Neural progenitor cell (in vitro differentiated cells): ENCODE results near the gene CNEP1R1. TPM values are rescaled to one million over a fixed set of nuclear protein-coding genes. Genes with fewer than 3 reads are reported as not detected.

Experiments used
- DNase-seq: peaks from one replicate; pipeline ENCODE4 v3.0.0-alpha.2; 2016; ENCODE audit warnings: low spot score
- H2AFZ ChIP-seq: fragments of 200-600 bp; sonication (generic); replicated peaks from 2 replicates; pipeline ENCODE4 v1.6.1; 2016; ENCODE audit warnings: antibody characterized with exemption
- H3F3A ChIP-seq: fragments of 200-600 bp; sonication (generic); 2 replicates; pipeline ENCODE4 v1.6.1; 2016; ENCODE audit warnings: antibody characterized with exemption, low read depth
- H3K27ac ChIP-seq: fragments of 200-600 bp; sonication (generic); 2 replicates; pipeline ENCODE4 v1.5.1; 2016; ENCODE audit warnings: mild to moderate bottlenecking
- H3K27me3 ChIP-seq: fragments of 200-600 bp; sonication (generic); 2 replicates; pipeline ENCODE4 v1.6.1; 2016; ENCODE audit warnings: mild to moderate bottlenecking, moderate library complexity
- H3K36me3 ChIP-seq: fragments of 200-600 bp; sonication (generic); 2 replicates; pipeline ENCODE4 v1.5.1; 2016
- H3K4me1 ChIP-seq: fragments of 200-600 bp; sonication (generic); 2 replicates; pipeline ENCODE4 v1.6.1; 2016; ENCODE audit warnings: mixed run types
- H3K4me2 ChIP-seq: fragments of 200-600 bp; sonication (generic); 2 replicates; pipeline ENCODE4 v1.6.1; 2016
- H3K4me3 ChIP-seq: fragments of 200-600 bp; sonication (generic); 2 replicates; pipeline ENCODE4 v1.5.1; 2016
- H3K79me2 ChIP-seq: fragments of 200-600 bp; sonication (generic); 2 replicates; pipeline ENCODE4 v1.6.1; 2016; ENCODE audit warnings: low read depth
- H3K9ac ChIP-seq: fragments of 200-600 bp; sonication (generic); 2 replicates; pipeline ENCODE4 v1.6.1; 2016
- H3K9me3 ChIP-seq: fragments of 200-600 bp; sonication (generic); 2 replicates; pipeline ENCODE4 v1.5.1; 2016; ENCODE audit warnings: low read depth
- H4K20me1 ChIP-seq: fragments of 200-600 bp; sonication (generic); 2 replicates; pipeline ENCODE4 v1.6.1; 2016; ENCODE audit warnings: low read depth
- H3K27ac Mint-ChIP-seq: 3 replicates; pipeline ENCODE4 v1.8.0; 2021; ENCODE audit warnings: mixed read lengths
- H3K27me3 Mint-ChIP-seq: 2 replicates; pipeline ENCODE4 v1.8.0; 2022; ENCODE audit warnings: low read depth, mild to moderate bottlenecking, inconsistent platforms, moderate library complexity, mixed read lengths; ENCODE audit not compliant: insufficient read depth
- H3K36me3 Mint-ChIP-seq: 3 replicates; pipeline ENCODE4 v1.8.0; 2021; ENCODE audit warnings: mixed read lengths
- H3K4me1 Mint-ChIP-seq: 3 replicates; pipeline ENCODE4 v1.8.0; 2021; ENCODE audit warnings: mixed read lengths
- H3K4me3 Mint-ChIP-seq: 3 replicates; pipeline ENCODE4 v1.8.0; 2021; ENCODE audit warnings: mild to moderate bottlenecking, moderate library complexity, mixed read lengths
- H3K9me3 Mint-ChIP-seq: 3 replicates; pipeline ENCODE4 v1.8.0; 2020; ENCODE audit warnings: mixed read lengths
- EZH2 ChIP-seq: fragments of 200-600 bp; sonication (generic); IDR thresholded peaks from 2 replicates; pipeline ENCODE4 v1.6.1; 2017; ENCODE audit warnings: antibody characterized with exemption, mild to moderate bottlenecking, moderate library complexity
- EZH2phosphoT487 ChIP-seq: fragments of 200-600 bp; sonication (generic); IDR thresholded peaks from 2 replicates; pipeline ENCODE4 v1.6.1; 2017; ENCODE audit warnings: antibody characterized with exemption
- total RNA-seq: library from RNA; depleted of rRNA; stranded (reverse); fragments of >200 nt; gene quantifications from 2 replicates; pipeline ENCODE4 v1.2.3, GENCODE V29; 2015; ENCODE audit warnings: low replicate concordance
- TF ChIP-seq, protein P1 (sequence below): fragments of 200-600 bp; sonication (generic); IDR thresholded peaks from 2 replicates; pipeline ENCODE4 v1.5.1; 2017; ENCODE audit warnings: antibody characterized with exemption, mild to moderate bottlenecking

The CNEP1R1 gene
- total RNA-seq, 1 donor from 2014 or later: 52.7 TPM

DNA sequence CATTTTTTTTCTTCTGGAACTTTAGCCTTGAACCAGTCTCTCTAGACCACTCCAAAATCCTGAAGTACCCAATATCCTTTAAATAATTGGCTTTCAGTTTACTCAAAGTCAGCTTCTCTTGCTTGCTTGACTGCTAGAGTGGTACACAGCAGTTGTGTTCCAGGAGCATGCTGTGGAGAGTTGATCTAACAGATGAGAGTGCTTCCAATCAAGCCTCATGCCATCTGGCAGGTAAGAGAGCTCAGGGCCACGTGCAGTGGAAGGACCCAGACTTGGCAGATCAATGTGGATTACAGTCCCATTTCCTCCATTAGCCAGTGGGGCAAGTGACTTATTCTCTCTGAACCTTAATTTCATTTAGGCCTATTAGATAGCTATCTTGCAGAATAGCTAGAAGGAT, 15.7 kb downstream of the CNEP1R1 start:
- Histone ChIP-seq H3K4me3 (no peak overlapping the region), H3K4me2 (no peak overlapping the region), H3F3A (peaks cover 10% of the 10 kb centered on the region), H3K4me1 (no peaks in the 10 kb centered on the region), H3K36me3 (no peaks in the 10 kb centered on the region), H3K27me3 (no peaks in the 10 kb centered on the region), H4K20me1 (no peaks in the 10 kb centered on the region), H3K9me3 (no peaks in the 10 kb centered on the region), H3K27ac (no peak overlapping the region), H2AFZ (no peak overlapping the region), H3K79me2 (no peaks in the 10 kb centered on the region), H3K9ac (no peak overlapping the region)
- no peak for DNase-seq
- Mint-ChIP-seq H3K27ac (no peak overlapping the region), H3K4me3 (no peak overlapping the region), H3K9me3 (no peaks in the 10 kb centered on the region), H3K27me3 (peaks cover 6% of the 10 kb centered on the region), H3K36me3 (no peaks in the 10 kb centered on the region), H3K4me1 (peaks cover 3% of the 10 kb centered on the region)
- TF ChIP-seq, protein P1, sequence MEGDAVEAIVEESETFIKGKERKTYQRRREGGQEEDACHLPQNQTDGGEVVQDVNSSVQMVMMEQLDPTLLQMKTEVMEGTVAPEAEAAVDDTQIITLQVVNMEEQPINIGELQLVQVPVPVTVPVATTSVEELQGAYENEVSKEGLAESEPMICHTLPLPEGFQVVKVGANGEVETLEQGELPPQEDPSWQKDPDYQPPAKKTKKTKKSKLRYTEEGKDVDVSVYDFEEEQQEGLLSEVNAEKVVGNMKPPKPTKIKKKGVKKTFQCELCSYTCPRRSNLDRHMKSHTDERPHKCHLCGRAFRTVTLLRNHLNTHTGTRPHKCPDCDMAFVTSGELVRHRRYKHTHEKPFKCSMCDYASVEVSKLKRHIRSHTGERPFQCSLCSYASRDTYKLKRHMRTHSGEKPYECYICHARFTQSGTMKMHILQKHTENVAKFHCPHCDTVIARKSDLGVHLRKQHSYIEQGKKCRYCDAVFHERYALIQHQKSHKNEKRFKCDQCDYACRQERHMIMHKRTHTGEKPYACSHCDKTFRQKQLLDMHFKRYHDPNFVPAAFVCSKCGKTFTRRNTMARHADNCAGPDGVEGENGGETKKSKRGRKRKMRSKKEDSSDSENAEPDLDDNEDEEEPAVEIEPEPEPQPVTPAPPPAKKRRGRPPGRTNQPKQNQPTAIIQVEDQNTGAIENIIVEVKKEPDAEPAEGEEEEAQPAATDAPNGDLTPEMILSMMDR: no peak

DNA sequence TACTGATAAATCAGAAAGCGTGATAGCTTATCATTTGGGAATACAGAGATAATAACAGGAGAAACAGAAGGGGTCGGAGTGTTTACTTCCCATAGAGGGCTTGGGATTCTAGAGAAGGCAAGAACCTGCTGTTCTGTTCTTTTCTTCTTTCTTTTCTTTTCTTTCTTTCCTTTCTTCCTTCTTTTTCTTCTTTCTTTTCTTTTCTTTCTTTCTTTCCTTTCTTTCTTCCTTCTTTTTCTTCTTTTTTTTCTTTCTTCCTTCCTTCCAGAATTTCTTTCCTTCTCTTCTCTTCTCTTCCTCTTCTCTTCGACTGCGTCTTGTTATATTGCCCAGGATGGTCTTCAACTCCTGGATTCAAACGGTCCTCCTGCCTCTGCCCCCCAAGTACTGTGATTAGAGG, 18.3 kb downstream of the CNEP1R1 start:
- H3K4me3 ChIP-seq: no peak overlapping the region
- Mint-ChIP-seq H3K27me3 (peaks cover 13% of the 10 kb centered on the region), H3K27ac (no peak overlapping the region)

DNA sequence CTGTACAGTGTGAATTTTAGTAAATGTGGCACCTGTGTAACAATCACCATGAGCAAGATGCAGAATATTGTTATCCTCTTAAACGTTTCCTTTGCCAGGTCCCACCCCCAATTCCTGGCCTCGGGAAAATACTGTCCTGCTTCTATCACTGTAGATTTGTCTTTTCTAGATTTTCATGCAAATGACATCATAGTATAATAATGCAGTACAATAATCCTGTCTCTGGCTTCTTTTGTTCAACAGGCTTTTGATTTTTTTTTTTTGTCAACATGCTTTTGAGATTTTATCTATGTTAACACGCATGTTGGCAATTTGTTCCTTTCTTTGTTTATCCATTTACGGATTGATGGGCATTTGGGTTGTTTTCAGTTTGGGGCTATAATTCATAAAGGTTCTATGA, 20.4 kb downstream of the CNEP1R1 start:
- no peaks in the 10 kb centered on the region for H3K4me1 Mint-ChIP-seq
- no peaks in the 10 kb centered on the region for H3K9me3 Mint-ChIP-seq
- Histone ChIP-seq H3K79me2 (no peaks in the 10 kb centered on the region), H3K4me1 (no peaks in the 10 kb centered on the region), H3F3A (no peaks in the 10 kb centered on the region), H3K4me3 (no peak overlapping the region), H4K20me1 (no peaks in the 10 kb centered on the region), H3K27me3 (no peaks in the 10 kb centered on the region), H2AFZ (no peak overlapping the region), H3K27ac (no peak overlapping the region), H3K9ac (no peak overlapping the region), H3K4me2 (no peak overlapping the region), H3K36me3 (no peaks in the 10 kb centered on the region), H3K9me3 (no peaks in the 10 kb centered on the region)
- no peaks in the 10 kb centered on the region for H3K36me3 Mint-ChIP-seq
- peaks cover 13% of the 10 kb centered on the region for H3K27me3 Mint-ChIP-seq
- no peak for TF ChIP-seq EZH2
- TF ChIP-seq, protein P1: no peak
- no peak for TF ChIP-seq EZH2phosphoT487
- no peak overlapping the region for H3K27ac Mint-ChIP-seq
- no peak for DNase-seq
- H3K4me3 Mint-ChIP-seq: no peak overlapping the region

More for the DNA sequence above, 18.3 kb downstream of the CNEP1R1 start:
- no peaks in the 10 kb centered on the region for H3K27me3 ChIP-seq
- H3F3A ChIP-seq: peaks cover 3% of the 10 kb centered on the region
- H3K9ac ChIP-seq: no peak overlapping the region
- no peak for TF ChIP-seq EZH2phosphoT487
- TF ChIP-seq, protein P1: no peak
- no peak for TF ChIP-seq EZH2
- H2AFZ ChIP-seq: no peak overlapping the region
- H3K36me3 ChIP-seq: no peaks in the 10 kb centered on the region
- no peaks in the 10 kb centered on the region for H3K36me3 Mint-ChIP-seq
- no peak for DNase-seq
- H3K4me1 ChIP-seq: no peaks in the 10 kb centered on the region
- no peak overlapping the region for H3K4me2 ChIP-seq
- no peak overlapping the region for H3K27ac ChIP-seq
- H4K20me1 ChIP-seq: no peaks in the 10 kb centered on the region
- peaks cover 3% of the 10 kb centered on the region for H3K4me1 Mint-ChIP-seq
- H3K4me3 Mint-ChIP-seq: no peak overlapping the region
- no peaks in the 10 kb centered on the region for H3K79me2 ChIP-seq
- H3K9me3 Mint-ChIP-seq: no peaks in the 10 kb centered on the region
- H3K9me3 ChIP-seq: no peaks in the 10 kb centered on the region

DNA sequence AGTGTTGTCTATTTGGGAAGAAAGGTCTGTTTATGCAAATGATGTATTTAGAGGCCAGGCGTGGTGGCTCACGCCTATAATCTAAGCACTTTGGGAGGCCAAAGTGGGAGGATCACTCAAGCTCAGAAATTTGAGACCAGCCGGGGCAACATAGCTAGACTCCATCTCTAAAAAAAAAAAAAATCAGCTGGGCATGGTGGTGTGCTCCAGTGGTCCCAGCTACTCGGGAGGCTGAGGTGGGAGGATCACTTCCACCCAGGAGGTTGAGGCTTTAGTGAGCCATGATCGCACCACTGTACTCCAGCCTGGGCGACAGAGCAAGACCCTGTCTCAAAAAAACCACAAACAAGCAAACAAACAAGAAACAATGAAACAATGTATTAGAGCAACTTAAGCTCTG, 21.8 kb downstream of the CNEP1R1 start:
- H3K9me3 ChIP-seq: no peaks in the 10 kb centered on the region

More for the DNA sequence above, 21.8 kb downstream of the CNEP1R1 start:
- Mint-ChIP-seq H3K4me1 (no peaks in the 10 kb centered on the region), H3K9me3 (no peaks in the 10 kb centered on the region), H3K36me3 (no peaks in the 10 kb centered on the region), H3K4me3 (no peak overlapping the region), H3K27ac (no peak overlapping the region), H3K27me3 (peaks cover 13% of the 10 kb centered on the region)
- no peak for DNase-seq
- no peaks in the 10 kb centered on the region for H3K79me2 ChIP-seq
- H4K20me1 ChIP-seq: no peaks in the 10 kb centered on the region
- no peaks in the 10 kb centered on the region for H3K36me3 ChIP-seq
- TF ChIP-seq EZH2 (no peak), EZH2phosphoT487 (no peak)
- TF ChIP-seq, protein P1: no peak
- no peak overlapping the region for H3K4me3 ChIP-seq
- no peaks in the 10 kb centered on the region for H3K27me3 ChIP-seq
- H2AFZ ChIP-seq: no peak overlapping the region
- H3F3A ChIP-seq: no peaks in the 10 kb centered on the region
- no peak overlapping the region for H3K27ac ChIP-seq
- no peaks in the 10 kb centered on the region for H3K4me1 ChIP-seq
- no peak overlapping the region for H3K4me2 ChIP-seq
- no peak overlapping the region for H3K9ac ChIP-seq
